ENCODE results near the gene MX1.

The MX1 gene

GRCh38 chr21:41491412-41491811, 65.4 kb downstream of the MX1 start:
- DNase-seq (ENCODE audit: low read depth) = no peak

- DNase-seq (ENCODE audit: low read depth) = no peak
Measured at GRCh38 chr21:41494242-41494641, 68.2 kb downstream of the MX1 start.

GRCh38 chr21:41497008-41497407, 71.0 kb downstream of the MX1 start:
- DNase-seq (ENCODE audit: low read depth) = no peak

DNA sequence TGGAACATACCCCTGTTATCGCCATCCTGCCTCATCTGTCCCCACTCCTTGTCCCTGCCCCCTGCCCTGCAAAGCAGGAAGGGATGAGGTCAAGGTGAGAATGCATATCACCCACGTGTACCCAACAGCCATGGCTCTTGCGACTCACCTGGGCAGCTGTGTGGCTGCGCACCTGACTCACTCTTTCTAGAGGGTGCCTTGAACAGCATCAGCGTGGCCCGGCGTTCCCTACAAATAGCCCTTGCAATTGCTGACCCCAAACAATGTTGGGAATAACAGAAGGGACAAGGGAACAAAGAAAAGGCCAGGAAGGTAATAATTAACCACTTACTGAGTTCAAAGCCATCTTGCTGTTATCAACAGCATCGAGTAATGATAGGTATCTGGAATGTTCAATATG, 71.7 kb downstream of the MX1 start:
- DNase-seq (ENCODE audit: low read depth) = no peak

DNA sequence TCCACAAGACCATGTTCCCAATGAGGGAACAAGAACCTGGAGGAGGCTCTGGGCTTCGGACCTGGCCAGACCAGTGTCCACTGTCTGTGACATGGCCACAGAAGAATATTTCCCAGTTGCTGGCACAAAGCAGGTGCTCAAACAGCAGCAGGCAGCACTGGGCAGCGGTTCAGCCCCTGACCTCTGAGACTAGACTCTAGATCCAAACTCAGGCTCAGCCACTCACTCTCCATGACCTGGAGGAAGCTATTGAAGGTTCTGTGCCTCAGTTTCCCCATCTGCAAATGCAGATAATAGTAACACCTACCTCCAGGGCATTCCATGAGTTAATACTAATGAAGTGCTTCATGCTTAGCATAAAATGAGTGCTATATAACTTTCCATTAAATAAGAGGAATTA, 73.9 kb downstream of the MX1 start:
- no peak for DNase-seq (ENCODE audit: low read depth)

- no peak for DNase-seq (ENCODE audit: low read depth)
Measured at GRCh38 chr21:41500363-41500762, 74.3 kb downstream of the MX1 start.

- no peak for DNase-seq (ENCODE audit: low read depth)
Measured at GRCh38 chr21:41500931-41501381, 74.9 kb downstream of the MX1 start.

GRCh38 chr21:41501919-41502318, 75.9 kb downstream of the MX1 start:
- no peak for DNase-seq (ENCODE audit: low read depth)

DNA sequence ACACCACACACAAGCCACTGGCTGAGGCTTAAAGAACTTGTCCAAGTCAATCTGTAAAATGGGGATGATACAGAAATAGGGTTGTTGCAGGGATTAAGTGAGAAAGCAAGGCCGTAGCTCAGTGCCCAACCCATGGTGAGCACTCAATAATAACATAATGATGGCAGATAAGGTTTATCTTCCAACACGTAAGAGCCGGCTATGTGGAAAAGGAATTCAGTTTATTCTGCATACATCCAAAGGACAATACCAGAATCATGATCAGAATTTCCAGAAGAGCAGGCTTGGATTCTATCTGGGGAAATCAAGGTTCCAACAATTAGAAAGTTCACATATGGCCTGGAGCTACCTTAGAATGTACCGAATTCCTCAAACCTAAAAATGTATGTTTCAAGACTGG, 77.3 kb downstream of the MX1 start:
- no peak for DNase-seq (ENCODE audit: low read depth)

DNA sequence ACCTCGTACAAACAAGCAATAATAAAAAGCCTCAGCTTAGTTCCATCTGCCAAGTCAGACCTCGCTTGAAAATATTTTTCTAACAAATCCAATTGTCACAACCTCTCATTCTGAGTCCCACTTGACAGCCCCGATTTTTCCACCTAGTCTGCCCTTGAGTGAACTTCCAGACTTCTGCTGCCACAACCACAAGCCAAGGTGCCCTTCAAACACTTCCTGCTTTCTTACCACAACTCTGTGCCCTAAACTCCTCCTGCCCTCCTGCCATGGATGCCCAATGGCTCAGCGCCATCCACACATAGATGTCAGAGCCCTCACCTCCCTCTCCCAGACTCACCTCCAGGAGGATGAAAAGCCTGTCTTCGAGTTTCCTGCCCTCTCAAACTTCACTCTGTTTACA, 78.0 kb downstream of the MX1 start:
- DNase-seq (ENCODE audit: low read depth) = no peak

DNA sequence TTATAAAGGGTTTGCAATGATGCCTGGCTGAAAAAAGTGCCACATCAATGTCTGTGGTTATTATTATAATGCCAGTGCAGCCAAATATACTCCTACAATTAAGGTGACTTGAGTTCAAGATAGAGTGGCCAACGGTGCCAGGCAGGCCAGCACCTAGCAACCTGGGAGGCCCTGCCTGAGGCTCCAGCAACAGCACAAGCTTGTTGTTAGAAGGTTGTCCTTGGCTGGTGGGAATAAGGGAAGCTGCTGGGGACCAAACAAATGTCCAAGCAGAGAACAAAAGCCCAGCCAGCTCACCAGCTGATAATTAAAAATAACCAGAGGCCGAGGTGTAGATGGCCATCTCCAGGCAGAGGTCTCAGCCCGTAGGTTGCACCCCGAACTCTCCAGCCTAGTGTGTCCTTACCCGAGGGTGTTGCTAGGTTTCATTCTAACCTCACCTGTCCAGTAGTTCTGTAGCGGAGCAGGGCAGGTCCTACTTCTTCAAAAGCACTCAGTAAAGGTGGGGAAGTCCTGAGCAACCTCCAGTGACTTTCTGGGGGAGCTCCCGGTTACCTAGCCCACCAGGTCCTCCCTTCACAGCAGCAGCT, 80.1 kb downstream of the MX1 start:
- DNase-seq (ENCODE audit: low read depth) = no peak

DNA sequence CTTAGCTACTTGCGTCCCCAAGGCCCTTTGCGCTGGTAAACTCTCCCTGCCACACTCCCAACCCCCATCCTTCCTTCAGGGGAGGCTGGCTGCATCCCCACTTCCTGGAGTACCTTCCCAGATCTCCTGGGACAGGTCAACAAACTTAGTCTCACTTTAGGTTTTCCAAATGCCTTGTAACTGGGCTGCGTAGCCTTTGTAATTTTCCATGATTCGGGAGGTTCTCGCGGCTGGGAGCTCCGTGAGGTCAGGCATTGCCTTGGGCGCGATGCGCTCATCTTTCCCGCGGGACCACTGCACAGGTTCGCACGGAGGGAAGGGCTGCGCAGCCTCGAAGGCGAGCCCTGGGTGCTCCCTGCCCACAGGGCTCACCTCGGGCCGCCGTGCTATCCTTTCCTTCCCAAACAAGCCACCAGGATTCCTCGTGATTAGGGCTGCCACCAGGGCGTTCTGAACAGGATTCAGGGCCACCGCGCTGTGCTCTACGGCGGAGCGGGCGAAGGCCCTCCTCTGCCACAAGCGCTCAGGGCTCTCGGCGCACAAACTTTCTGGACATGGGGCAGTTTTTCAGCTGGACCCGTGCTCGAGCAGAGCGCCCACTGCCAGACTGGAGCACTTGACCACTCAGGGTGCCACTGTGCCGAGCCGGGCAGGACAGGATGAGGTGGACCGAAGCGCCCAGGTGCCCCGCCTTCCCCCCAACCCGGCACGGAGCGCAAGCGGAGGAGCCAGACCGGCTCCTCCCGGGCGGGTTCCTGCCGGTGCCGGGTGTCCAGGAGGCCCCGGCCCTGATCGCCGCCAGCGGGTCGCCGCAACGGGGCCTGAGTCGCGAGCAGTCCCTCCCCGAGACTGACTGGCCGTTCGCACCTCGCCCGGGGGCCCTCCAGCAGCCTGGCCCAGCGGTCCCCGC, 80.8 kb downstream of the MX1 start:
- no peak for DNase-seq (ENCODE audit: low read depth)

DNA sequence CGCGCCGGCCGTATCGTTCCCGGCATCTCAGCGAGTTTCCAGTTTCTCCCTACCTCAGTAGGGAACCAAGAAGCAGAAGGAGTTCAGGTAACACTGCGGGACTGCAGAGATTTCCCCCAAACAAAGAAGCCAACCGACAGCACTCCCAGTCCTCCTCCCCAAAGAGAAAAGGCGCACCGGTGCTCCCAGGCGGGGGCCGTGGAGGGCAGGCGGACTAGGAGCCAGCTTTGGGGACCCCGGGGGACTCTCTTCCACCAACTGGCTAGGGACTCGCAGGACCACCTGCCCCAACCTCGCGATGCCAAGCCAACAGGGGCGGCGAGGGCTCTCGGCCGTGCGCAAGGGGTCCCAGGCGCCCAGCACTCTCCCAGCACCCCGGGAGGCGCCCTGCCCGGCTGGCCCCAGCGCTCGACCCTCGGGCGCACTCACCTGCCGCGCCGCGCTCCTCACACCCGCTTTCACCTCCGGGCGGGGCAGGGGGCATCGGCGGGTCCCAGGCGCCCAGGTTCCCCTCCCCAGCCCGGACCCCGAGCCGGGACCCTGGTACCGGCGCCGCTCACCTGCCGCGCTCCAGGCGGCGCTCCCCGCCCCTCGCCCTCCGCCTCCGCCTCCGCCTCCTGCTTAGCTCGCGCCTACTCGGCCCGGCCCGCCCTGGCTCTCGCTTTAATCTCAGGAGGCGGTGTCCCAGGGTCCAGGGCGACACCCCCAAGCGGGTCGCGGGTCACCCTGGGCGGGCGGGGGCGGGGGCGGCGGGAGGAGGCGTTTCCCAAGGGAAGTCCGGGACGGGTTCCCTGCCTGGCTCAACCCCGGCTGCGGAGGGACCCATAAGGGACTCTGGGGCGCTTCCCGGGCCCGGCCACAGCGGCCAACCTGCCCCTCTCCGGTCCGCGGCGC, 81.7 kb downstream of the MX1 start, which contains the start of gene TMPRSS2:
TMPRSS2 (minus strand) TSS at position 638 of the 894 bp plus-strand sequence. CDS start 10,025 bp downstream, outside the sequence.
- no peak for DNase-seq (ENCODE audit: low read depth)

- no peak for DNase-seq (ENCODE audit: low read depth)
Measured at GRCh38 chr21:41508415-41509144, 82.5 kb downstream of the MX1 start.

All from activated T-cell treated with anti-CD3 and anti-CD28 coated beads for 48 hours (primary cell).